Measurements from ENCODE around the gene SH3YL1. TPM values are rescaled to one million over a fixed set of nuclear protein-coding genes. Genes with fewer than 3 reads are reported as not detected.

Gene SH3YL1
- total RNA-seq, 2 donors from 2014 or later, result 16.5 to 22.6 TPM

- DNase-seq (ENCODE audit: low spot score in 2 of 2), result no peak
- Mint-ChIP-seq H3K27ac (no peak overlapping the region), H3K9me3 (no peaks in the 10 kb centered on the region), H3K36me3 (no peaks in the 10 kb centered on the region)
- ATAC-seq, result no peak
These were observed 14.2 kb downstream of the SH3YL1 start for GRCh38 chr2:249538-250042.

GRCh38 chr2:248724-249123 is 15.1 kb downstream of the SH3YL1 start:
- ATAC-seq (no peak), DNase-seq (ENCODE audit: low spot score in 2 of 2) (no peak)
- Mint-ChIP-seq H3K9me3 (no peaks in the 10 kb centered on the region), H3K27ac (no peak overlapping the region), H3K36me3 (peaks cover 0 to 1% of the 10 kb centered on the region in 2 donors)

- DNase-seq (ENCODE audit: low spot score in 2 of 2) (peak in 1 of 2 donors; percentile 26), ATAC-seq (peak in 1 of 2 donors; percentile 39)
- Mint-ChIP-seq H3K27ac (no peak overlapping the region), H3K9me3 (no peaks in the 10 kb centered on the region), H3K36me3 (peaks cover 7 to 17% of the 10 kb centered on the region in 2 donors)
These were observed 17.2 kb downstream of the SH3YL1 start for GRCh38 chr2:246489-247144.

- H3K9me3 Mint-ChIP-seq, result no peaks in the 10 kb centered on the region
- H3K27ac Mint-ChIP-seq, result no peak overlapping the region
- H3K36me3 Mint-ChIP-seq, result peaks cover 16 to 31% of the 10 kb centered on the region in 2 donors
- ATAC-seq (no peak), DNase-seq (ENCODE audit: low spot score in 2 of 2) (no peak)
These were observed 19.3 kb downstream of the SH3YL1 start for GRCh38 chr2:244547-244946.

- DNase-seq (ENCODE audit: low spot score in 2 of 2), result no peak
- Mint-ChIP-seq H3K9me3 (no peaks in the 10 kb centered on the region), H3K27ac (no peak overlapping the region), H3K36me3 (peaks cover 29 to 31% of the 10 kb centered on the region in 2 donors)
- ATAC-seq, result no peak
These were observed 25.0 kb downstream of the SH3YL1 start for GRCh38 chr2:238869-239268.

- no peak overlapping the region for H3K27ac Mint-ChIP-seq
- H3K36me3 Mint-ChIP-seq, result peaks cover 27 to 32% of the 10 kb centered on the region in 2 donors
- DNase-seq (ENCODE audit: low spot score in 2 of 2), result no peak
- H3K9me3 Mint-ChIP-seq, result no peaks in the 10 kb centered on the region
- ATAC-seq, result no peak
These were observed 25.4 kb downstream of the SH3YL1 start for GRCh38 chr2:238431-238830.

- DNase-seq (ENCODE audit: low spot score in 2 of 2) (no peak), ATAC-seq (no peak)
- Mint-ChIP-seq H3K27ac (no peak overlapping the region), H3K36me3 (peaks cover 22 to 31% of the 10 kb centered on the region in 2 donors), H3K9me3 (no peaks in the 10 kb centered on the region)
These were observed 26.0 kb downstream of the SH3YL1 start for GRCh38 chr2:237878-238277.

GRCh38 chr2:236993-237539 is 26.8 kb downstream of the SH3YL1 start:
- peaks cover 14 to 25% of the 10 kb centered on the region in 2 donors for H3K36me3 Mint-ChIP-seq
- ATAC-seq (no peak), DNase-seq (ENCODE audit: low spot score in 2 of 2) (no peak)
- no peaks in the 10 kb centered on the region for H3K9me3 Mint-ChIP-seq
- no peak overlapping the region for H3K27ac Mint-ChIP-seq

- no peak overlapping the region for H3K27ac Mint-ChIP-seq
- peaks cover 0 to 16% of the 10 kb centered on the region in 2 donors for H3K36me3 Mint-ChIP-seq
- no peak for ATAC-seq
- DNase-seq (ENCODE audit: low spot score in 2 of 2), result no peak
- no peaks in the 10 kb centered on the region for H3K9me3 Mint-ChIP-seq
These were observed 29.4 kb downstream of the SH3YL1 start for GRCh38 chr2:234421-234820.

GRCh38 chr2:233030-233429 is 30.8 kb downstream of the SH3YL1 start:
- Mint-ChIP-seq H3K27ac (no peak overlapping the region), H3K36me3 (peaks cover 0 to 10% of the 10 kb centered on the region in 2 donors), H3K9me3 (no peaks in the 10 kb centered on the region)
- no peak for ATAC-seq
- no peak for DNase-seq (ENCODE audit: low spot score in 2 of 2)

- DNase-seq (ENCODE audit: low spot score in 2 of 2) (no peak), ATAC-seq (no peak)
- Mint-ChIP-seq H3K27ac (no peak overlapping the region), H3K36me3 (peaks cover 0 to 16% of the 10 kb centered on the region in 2 donors), H3K9me3 (no peaks in the 10 kb centered on the region)
These were observed 32.2 kb downstream of the SH3YL1 start for GRCh38 chr2:231521-232185.

- ATAC-seq, result no peak
- no peaks in the 10 kb centered on the region for H3K9me3 Mint-ChIP-seq
- H3K27ac Mint-ChIP-seq, result no peak overlapping the region
- peaks cover 0 to 14% of the 10 kb centered on the region in 2 donors for H3K36me3 Mint-ChIP-seq
- DNase-seq (ENCODE audit: low spot score in 2 of 2), result no peak
These were observed 35.1 kb downstream of the SH3YL1 start for GRCh38 chr2:228518-229278.

GRCh38 chr2:228115-228514 is 35.7 kb downstream of the SH3YL1 start:
- no peak for DNase-seq (ENCODE audit: low spot score in 2 of 2)
- no peak for ATAC-seq
- H3K27ac Mint-ChIP-seq, result no peak overlapping the region
- H3K36me3 Mint-ChIP-seq, result peaks cover 0 to 14% of the 10 kb centered on the region in 2 donors
- no peaks in the 10 kb centered on the region for H3K9me3 Mint-ChIP-seq

- no peak for ATAC-seq
- H3K36me3 Mint-ChIP-seq, result peaks cover 0 to 14% of the 10 kb centered on the region in 2 donors
- no peaks in the 10 kb centered on the region for H3K9me3 Mint-ChIP-seq
- DNase-seq (ENCODE audit: low spot score in 2 of 2), result no peak
- no peak overlapping the region for H3K27ac Mint-ChIP-seq
These were observed 39.7 kb downstream of the SH3YL1 start for GRCh38 chr2:223971-224760.

GRCh38 chr2:223451-223850 is 40.4 kb downstream of the SH3YL1 start:
- ATAC-seq (no peak), DNase-seq (ENCODE audit: low spot score in 2 of 2) (no peak)
- Mint-ChIP-seq H3K27ac (no peak overlapping the region), H3K36me3 (peaks cover 0 to 14% of the 10 kb centered on the region in 2 donors), H3K9me3 (no peaks in the 10 kb centered on the region)

GRCh38 chr2:216068-216467 is 47.8 kb downstream of the SH3YL1 start:
- ATAC-seq (no peak), DNase-seq (ENCODE audit: low spot score in 2 of 2) (no peak)
- Mint-ChIP-seq H3K36me3 (peaks cover 0 to 6% of the 10 kb centered on the region in 2 donors), H3K27ac (no peak overlapping the region), H3K9me3 (no peaks in the 10 kb centered on the region)
